ENCODE measurements around the gene CDC42EP2. TPM values are rescaled to one million over a fixed set of nuclear protein-coding genes. Genes with fewer than 3 reads are reported as not detected.

CDC42EP2 gene
- total RNA-seq, 1 experiment from 2014 or later: 11.9 TPM

DNA sequence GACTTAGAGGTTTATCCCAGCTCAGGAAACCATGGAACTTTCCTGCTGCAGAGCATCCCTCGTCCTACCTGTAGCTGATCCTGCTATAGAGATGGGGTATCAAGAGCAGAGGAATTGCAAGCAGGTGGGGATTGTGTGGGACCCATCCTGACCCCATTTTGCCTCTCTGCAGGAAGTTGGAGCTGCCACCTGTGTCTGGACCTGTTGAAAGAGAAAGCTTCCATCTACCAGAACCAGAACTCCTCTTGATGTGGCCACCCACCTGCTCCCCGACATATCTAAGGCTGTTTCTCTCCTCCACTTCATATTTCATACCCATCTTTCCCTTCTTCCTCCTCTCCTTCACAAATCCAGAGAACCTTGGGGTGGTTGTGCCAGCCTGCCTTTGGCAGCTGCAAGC lies 36.8 kb downstream of the CDC42EP2 start:
- Histone ChIP-seq H3K56ac (ENCODE audit: insufficient read length, low read depth, low read length) (no peak overlapping the region), H3K79me1 (ENCODE audit: insufficient read depth, low read depth, low read length, poor library complexity, severe bottlenecking) (no peaks in the 10 kb centered on the region), H3K9ac (ENCODE audit: extremely low read depth, insufficient read length, low read length) (no peak overlapping the region), H3K79me2 (ENCODE audit: insufficient read depth, low read length) (no peaks in the 10 kb centered on the region), H4K8ac (replicated peaks; ENCODE audit: insufficient read length, low read depth, low read length) (no peak overlapping the region), H2AFZ (ENCODE audit: low read length) (no peak overlapping the region), H3K9me3 (ENCODE audit: control insufficient read depth, low read depth, low read length) (no peaks in the 10 kb centered on the region), H3K4ac (ENCODE audit: low read depth, low read length) (no peak overlapping the region), H3K27me3 (ENCODE audit: insufficient read depth, low read length) (peaks cover 2% of the 10 kb centered on the region; the same call in 1 of the 2 replicates), H4K20me1 (ENCODE audit: control insufficient read depth, insufficient read depth, insufficient read length) (no peaks in the 10 kb centered on the region), H2BK15ac (ENCODE audit: low read depth, low read length) (no peak overlapping the region), H3T11ph (ENCODE audit: low read length) (no peak overlapping the region), H3K4me2 (ENCODE audit: insufficient read depth, insufficient read length, low read length) (no peak overlapping the region), H2AK5ac (ENCODE audit: insufficient read length, low read length) (no peak overlapping the region), H2BK12ac (ENCODE audit: insufficient read length, low read depth, low read length) (no peak overlapping the region), H3K27ac (ENCODE audit: insufficient read length, low read depth, low read length) (no peak overlapping the region), H2BK20ac (ENCODE audit: low read depth, low read length, poor library complexity, severe bottlenecking) (no peak overlapping the region), H3K23me2 (ENCODE audit: insufficient read length, low read depth, low read length, poor library complexity, severe bottlenecking) (peaks cover 18% of the 10 kb centered on the region), H2BK5ac (ENCODE audit: insufficient read length, low read length) (no peak overlapping the region), H3K18ac (ENCODE audit: insufficient read length, low read depth, low read length) (no peak overlapping the region), H3K23ac (ENCODE audit: insufficient read length, low read depth, low read length) (no peak overlapping the region), H2BK120ac (ENCODE audit: low read depth, low read length, poor library complexity, severe bottlenecking) (no peak overlapping the region), H3K14ac (ENCODE audit: insufficient read depth, low read length) (no peak overlapping the region), H4K5ac (ENCODE audit: insufficient read length, low read depth, low read length) (no peak overlapping the region), H3K4me1 (ENCODE audit: insufficient read depth, low read length) (no peaks in the 10 kb centered on the region), H4K91ac (ENCODE audit: insufficient read length, low read depth, low read length) (no peak overlapping the region)
- no peak for DNase-seq
- no peaks in the 10 kb centered on the region; a peak in 1 of 5 replicates for H3K9me3 Mint-ChIP-seq
- H3K36me3 Mint-ChIP-seq (ENCODE audit: insufficient read depth in 1 of 3, low read depth in 3 of 3): peaks cover 21 to 52% (median 48%) of the 10 kb centered on the region in 3 experiments
- no CpG with 5 or more reads among the region's 2 CpGs for WGBS (ENCODE audit: extremely low coverage, insufficient read length, low lambda C conversion rate)
- H3K27me3 Mint-ChIP-seq (ENCODE audit: low read depth): peaks cover 14% of the 10 kb centered on the region
- peak overlapping the region in 2 of 3 experiments; percentile 2 to 3; a peak in 2 of 7 replicates for H3K27ac Mint-ChIP-seq
- peaks cover 10 to 12% of the 10 kb centered on the region in 2 experiments for H3K4me1 Mint-ChIP-seq
- TF ChIP-seq, protein P1, sequence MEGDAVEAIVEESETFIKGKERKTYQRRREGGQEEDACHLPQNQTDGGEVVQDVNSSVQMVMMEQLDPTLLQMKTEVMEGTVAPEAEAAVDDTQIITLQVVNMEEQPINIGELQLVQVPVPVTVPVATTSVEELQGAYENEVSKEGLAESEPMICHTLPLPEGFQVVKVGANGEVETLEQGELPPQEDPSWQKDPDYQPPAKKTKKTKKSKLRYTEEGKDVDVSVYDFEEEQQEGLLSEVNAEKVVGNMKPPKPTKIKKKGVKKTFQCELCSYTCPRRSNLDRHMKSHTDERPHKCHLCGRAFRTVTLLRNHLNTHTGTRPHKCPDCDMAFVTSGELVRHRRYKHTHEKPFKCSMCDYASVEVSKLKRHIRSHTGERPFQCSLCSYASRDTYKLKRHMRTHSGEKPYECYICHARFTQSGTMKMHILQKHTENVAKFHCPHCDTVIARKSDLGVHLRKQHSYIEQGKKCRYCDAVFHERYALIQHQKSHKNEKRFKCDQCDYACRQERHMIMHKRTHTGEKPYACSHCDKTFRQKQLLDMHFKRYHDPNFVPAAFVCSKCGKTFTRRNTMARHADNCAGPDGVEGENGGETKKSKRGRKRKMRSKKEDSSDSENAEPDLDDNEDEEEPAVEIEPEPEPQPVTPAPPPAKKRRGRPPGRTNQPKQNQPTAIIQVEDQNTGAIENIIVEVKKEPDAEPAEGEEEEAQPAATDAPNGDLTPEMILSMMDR (conservative IDR thresholded peaks at IDR 0.05): no peak
- no peak overlapping the region for H3K4me3 Mint-ChIP-seq

All from H9 (cell line).